K562 (cell line): ENCODE data around the gene TXNIP. TPM values are rescaled to one million over a fixed set of nuclear protein-coding genes. Genes with fewer than 3 reads are reported as not detected.
A peak's percentile ranks its signal among the peaks of the same experiment; 100 is the strongest.

ENCODE experiments used
- CC2D1A ChIP-seq: fragments of 450-650 bp; IDR thresholded peaks from 2 replicates; pipeline ENCODE4 v1.6.1; 2017; ENCODE audit warnings: mild to moderate bottlenecking
- CGGBP1 ChIP-seq: fragments of 250-450 bp; sonication (Bioruptor Pico); IDR thresholded peaks from 2 replicates; pipeline ENCODE4 v1.9.0; 2021; ENCODE audit warnings: mild to moderate bottlenecking
- CHD2 ChIP-seq: IDR thresholded peaks from 2 replicates; pipeline ENCODE4 v1.6.1; 2011; ENCODE audit warnings: low read depth, low read length
- CLOCK ChIP-seq: fragments of 250-450 bp; sonication (Bioruptor Pico); IDR thresholded peaks from 2 replicates; pipeline ENCODE4 v1.4.0; 2020; ENCODE audit warnings: mild to moderate bottlenecking, moderate library complexity, borderline replicate concordance
- E4F1 ChIP-seq: fragments of 250-450 bp; sonication (Bioruptor Pico); IDR thresholded peaks from 2 replicates; pipeline ENCODE4 v1.5.0; 2021; ENCODE audit warnings: mild to moderate bottlenecking, borderline replicate concordance
- GTF2A2 ChIP-seq: IDR thresholded peaks from 2 replicates; pipeline ENCODE4 v1.6.1; 2016; ENCODE audit warnings: mild to moderate bottlenecking, missing genetic modification characterization, missing compliant biosample characterization
- GTF2E2 ChIP-seq: fragments of 200-800 bp; sonication (Bioruptor generic); IDR thresholded peaks from 2 replicates; pipeline ENCODE4 v1.6.1; 2016; ENCODE audit warnings: missing genetic modification characterization, missing compliant biosample characterization
- HDAC3 ChIP-seq: fragments of 450-650 bp; IDR thresholded peaks from 2 replicates; pipeline ENCODE4 v1.6.1; 2018; ENCODE audit warnings: borderline replicate concordance, mild to moderate bottlenecking, moderate library complexity; ENCODE audit not compliant: partially characterized antibody
- L3MBTL2 ChIP-seq: fragments of 450-650 bp; IDR thresholded peaks from 2 replicates; pipeline ENCODE4 v1.6.1; 2016; ENCODE audit warnings: mild to moderate bottlenecking, moderate library complexity
- POLR2AphosphoS2 ChIP-seq: IDR thresholded peaks from 2 replicates; pipeline ENCODE4 v1.6.1; 2012; ENCODE audit warnings: low read length, improper control_type of control experiment
- PRPF4 ChIP-seq: fragments of 200-400 bp; formaldehyde crosslinking; IDR thresholded peaks from one replicate; pipeline ENCODE4 v1.6.1; 2017; ENCODE audit warnings: low read length, low read depth, mild to moderate bottlenecking; ENCODE audit not compliant: insufficient read depth, poor library complexity, severe bottlenecking
- SRSF7 ChIP-seq: fragments of 200-400 bp; formaldehyde crosslinking; optimal IDR thresholded peaks from 2 replicates; pipeline ENCODE3; 2017; ENCODE audit warnings: mild to moderate bottlenecking, low read depth, low read length
- THAP12 ChIP-seq: fragments of 250-450 bp; sonication (Bioruptor Pico); IDR thresholded peaks from 2 replicates; pipeline ENCODE4 v1.9.0; 2021; ENCODE audit warnings: mild to moderate bottlenecking, inconsistent platforms
- USF2 ChIP-seq: sonication (generic); formaldehyde crosslinking; IDR thresholded peaks from 2 replicates; pipeline ENCODE4 v1.5.0; 2020; ENCODE audit warnings: missing genetic modification reagents
- ZBTB9 ChIP-seq: fragments of 450-650 bp; formaldehyde crosslinking; IDR thresholded peaks from 2 replicates; pipeline ENCODE4 v1.4.0; 2020; ENCODE audit warnings: mild to moderate bottlenecking, moderate library complexity
- ZNF124 ChIP-seq: sonication (generic); formaldehyde crosslinking; IDR thresholded peaks from 2 replicates; pipeline ENCODE4 v1.8.1; 2022; ENCODE audit warnings: missing genetic modification reagents
- ZNF134 ChIP-seq: fragments of 250-450 bp; sonication (Bioruptor Pico); conservative IDR thresholded peaks from 2 replicates; pipeline ENCODE4 v1.4.0; 2020
- ZNF77 ChIP-seq: fragments of 250-450 bp; sonication (Bioruptor Pico); IDR thresholded peaks from 2 replicates; pipeline ENCODE4 v1.5.0; 2020
- polyA plus RNA-seq, 8 experiments: library from polyadenylated mRNA; depleted of rRNA in 4 of 8; stranded (reverse) in 5 of 8; unstranded in 3 of 8; fragments of >200 nt; fragmentation: Nextera tagmentation in 2 of 8; fragmentation: Illumina TruSeq in 1 of 8; extraction: Ambion mirVana in 2 of 8; extraction: Trizol in 1 of 8; gene quantifications; 2 replicates each; pipeline versions ENCODE4 v1.2.1 to v1.2.3, GENCODE V29; 2011 to 2014; ENCODE audit warnings: inconsistent platforms in 1 of 8, missing spikeins in 1 of 8
- total RNA-seq, 7 experiments: library from RNA; depleted of rRNA in 6 of 7; stranded (reverse); fragments of >200 nt in 6 of 7; fragmentation: Illumina TruSeq in 2 of 7; extraction: Trizol in 2 of 7; gene quantifications; 2 replicates each; pipeline versions ENCODE4 v1.2.1 to v1.2.3, GENCODE V29; 2011 to 2021; ENCODE audit warnings: low replicate concordance in 1 of 7

TXNIP gene
- total and polyA plus RNA-seq, 9 of the 15 experiments (the other 6 are each of a cell fraction or from before 2014, with no cell fraction given) = 120 to 499 (median 257) TPM

- no peak for TF ChIP-seq ZNF124 (CRISPR knock-in tag)
- peak; percentile 99 for TF ChIP-seq POLR2AphosphoS2
- no peak for TF ChIP-seq PRPF4
- TF ChIP-seq THAP12 (CRISPR knock-in tag) = 0 out of 2 replicates have a peak, but pooled peaks have one; percentile 9
- peak; percentile 93 for TF ChIP-seq HDAC3
- TF ChIP-seq ZNF134 (CRISPR knock-in tag) = 0 out of 2 replicates have a peak, but pooled peaks have one; percentile 55
- TF ChIP-seq GTF2A2 = peak; percentile 75
- peak; percentile 100 for TF ChIP-seq CC2D1A
- TF ChIP-seq USF2 (CRISPR knock-in tag) = no peak
- TF ChIP-seq ZBTB9 = no peak; the same call in 1 of the 2 replicates
- no peak for TF ChIP-seq CGGBP1 (CRISPR knock-in tag)
- peak; percentile 100 for TF ChIP-seq GTF2E2 (tag)
- TF ChIP-seq CHD2 = peak; percentile 81
- TF ChIP-seq SRSF7 = no peak
- no peak for TF ChIP-seq E4F1
- TF ChIP-seq ZNF77 = no peak
- no peak; the same call in 1 of the 2 replicates for TF ChIP-seq L3MBTL2
- peak; percentile 97 for TF ChIP-seq CLOCK (CRISPR knock-in tag)
Measured at GRCh38 chr1:145996433-145997015, at the start of gene TXNIP (continued).
